Spinal cord (tissue), 10 donors: Measurements from ENCODE around the gene TTC23. TPM values are rescaled to one million over a fixed set of nuclear protein-coding genes. Genes with fewer than 3 reads are reported as not detected.

Experiments used
- DNase-seq, 6 donors: peaks; one replicate each; pipeline versions ENCODE4 v3.0.0 to v3.0.0-alpha.2; 2013 to 2015; ENCODE audit warnings: low spot score in 6 of 6, low read depth in 4 of 6
- H3K27ac ChIP-seq: one replicate; pipeline ENCODE4 v1.5.1; 2013; ENCODE audit warnings: low read depth, low read length, control low read depth
- H3K27me3 ChIP-seq: one replicate; pipeline ENCODE4 v1.6.1; 2013; ENCODE audit warnings: low read length; ENCODE audit not compliant: control insufficient read depth, insufficient read depth
- H3K36me3 ChIP-seq: one replicate; pipeline ENCODE4 v1.6.1; 2013; ENCODE audit warnings: low read length; ENCODE audit not compliant: control insufficient read depth, insufficient read depth
- H3K4me1 ChIP-seq: one replicate; pipeline ENCODE4 v1.6.1; 2013; ENCODE audit warnings: low read length; ENCODE audit not compliant: control insufficient read depth, insufficient read depth
- H3K4me3 ChIP-seq: one replicate; pipeline ENCODE4 v1.5.1; 2013; ENCODE audit warnings: low read depth, low read length, control low read depth
- H3K9me3 ChIP-seq: one replicate; pipeline ENCODE4 v1.6.1; 2013; ENCODE audit warnings: low read length; ENCODE audit not compliant: control insufficient read depth, insufficient read depth
- WGBS: methylation state at CpG from one replicate; pipeline ENCODE4 v1.1.5; 2013; ENCODE audit warnings: missing lambda C conversion rate; ENCODE audit not compliant: insufficient coverage; 5-methylcytosine and 5-hydroxymethylcytosine counted together
- polyA plus RNA-seq, 2 donors: library from polyadenylated mRNA; unstranded; fragments of 120-200 nt; gene quantifications; one replicate each; pipeline ENCODE4 v1.2.1, GENCODE V29; 2013; ENCODE audit not compliant: insufficient read length in 2 of 2
- total RNA-seq, 2 donors: library from RNA; depleted of rRNA in 1 of 2; stranded (reverse); fragments of 120-200 nt in 1 of 2; fragments of >200 nt in 1 of 2; gene quantifications; one replicate each; pipeline versions ENCODE4 v1.2.3 to v1.2.4, GENCODE V29; 2013 to 2014
- donor health status: healthy.

Gene TTC23
- total and polyA plus RNA-seq, 4 donors = 14.8 to 23.8 (median 19.0) TPM

DNA sequence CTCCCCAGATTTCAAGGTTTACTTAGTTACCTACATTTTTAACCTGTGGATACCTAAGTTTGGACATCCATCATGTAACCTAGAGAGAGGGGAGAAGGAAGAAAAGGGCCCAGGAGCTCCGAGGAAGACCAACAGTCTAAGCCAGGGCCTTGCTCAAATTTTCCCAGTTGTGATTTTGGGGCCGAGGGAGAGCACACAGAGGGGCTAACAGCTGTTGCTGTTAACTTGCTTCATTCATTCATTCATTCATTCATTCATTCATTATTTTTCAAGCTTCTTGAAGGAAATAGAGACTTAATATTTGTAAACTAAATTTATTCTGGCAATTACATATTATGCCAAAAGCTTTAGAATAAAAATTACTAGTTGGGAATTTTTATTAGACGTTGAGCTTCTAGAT, 121.6 kb downstream of the TTC23 start:
- WGBS = no CpG with 5 or more reads among the region's 3 CpGs
- Histone ChIP-seq H3K4me1 (peaks cover 46% of the 10 kb centered on the region), H3K27me3 (no peaks in the 10 kb centered on the region), H3K27ac (no peak overlapping the region), H3K4me3 (no peak overlapping the region), H3K9me3 (no peaks in the 10 kb centered on the region), H3K36me3 (peaks cover 45% of the 10 kb centered on the region)
- DNase-seq = no peak

DNA sequence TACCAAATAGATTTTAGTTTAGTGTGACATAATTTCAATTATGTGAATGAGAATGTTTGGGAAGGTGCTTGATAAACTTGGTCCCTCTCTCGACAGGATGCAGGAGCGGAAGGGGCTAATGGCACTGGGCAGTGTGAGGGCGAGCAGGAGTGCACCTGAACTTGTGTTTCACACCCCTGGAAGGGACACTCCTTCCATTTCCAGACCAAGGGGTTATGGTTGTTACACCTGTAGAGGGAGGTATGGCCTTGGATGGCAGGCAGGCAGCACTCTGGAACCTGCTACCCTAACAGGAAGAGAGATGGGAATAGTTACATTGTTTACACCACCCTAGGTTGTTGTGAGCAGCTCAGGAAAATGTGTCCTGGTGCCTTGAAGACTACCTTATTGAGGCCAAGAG, 122.5 kb downstream of the TTC23 start:
- 100% methylated on average over 2 of the region's 3 CpGs for WGBS
- Histone ChIP-seq H3K4me3 (no peak overlapping the region), H3K4me1 (peaks cover 43% of the 10 kb centered on the region), H3K27me3 (no peaks in the 10 kb centered on the region), H3K27ac (no peak overlapping the region), H3K36me3 (peaks cover 38% of the 10 kb centered on the region), H3K9me3 (no peaks in the 10 kb centered on the region)
- no peak for DNase-seq

DNA sequence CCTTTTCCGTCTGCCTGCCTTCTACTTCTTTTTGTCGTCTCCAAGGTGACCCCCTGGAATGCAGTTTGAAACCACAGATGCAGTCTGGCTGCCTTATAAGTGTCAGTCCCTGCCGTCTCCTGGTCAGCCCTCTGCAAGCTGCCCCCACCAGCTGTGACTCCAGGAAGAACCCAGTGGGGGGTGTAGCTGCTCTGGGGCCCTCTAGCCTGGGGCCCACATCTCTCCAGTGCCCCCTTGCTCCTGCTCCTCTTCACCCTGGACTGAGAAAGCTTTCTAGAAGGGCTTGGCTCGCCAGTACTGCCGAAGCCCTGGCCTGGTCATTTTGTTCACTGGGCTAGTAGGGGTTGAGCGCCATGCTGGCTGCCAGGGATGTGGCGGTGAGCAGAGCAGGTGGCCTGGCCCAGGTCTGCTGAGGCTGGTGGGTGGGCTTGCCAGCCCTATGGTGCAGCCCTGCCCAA, 123.2 kb downstream of the TTC23 start:
- DNase-seq = peak in 2 of 6 donors; percentile 31 to 58
- Histone ChIP-seq H3K4me3 (no peak overlapping the region), H3K27me3 (no peaks in the 10 kb centered on the region), H3K36me3 (peaks cover 31% of the 10 kb centered on the region), H3K9me3 (no peaks in the 10 kb centered on the region), H3K4me1 (peaks cover 43% of the 10 kb centered on the region), H3K27ac (peak overlapping the region; percentile 69)
- 64% methylated on average over 7 of the region's 7 CpGs for WGBS

DNA sequence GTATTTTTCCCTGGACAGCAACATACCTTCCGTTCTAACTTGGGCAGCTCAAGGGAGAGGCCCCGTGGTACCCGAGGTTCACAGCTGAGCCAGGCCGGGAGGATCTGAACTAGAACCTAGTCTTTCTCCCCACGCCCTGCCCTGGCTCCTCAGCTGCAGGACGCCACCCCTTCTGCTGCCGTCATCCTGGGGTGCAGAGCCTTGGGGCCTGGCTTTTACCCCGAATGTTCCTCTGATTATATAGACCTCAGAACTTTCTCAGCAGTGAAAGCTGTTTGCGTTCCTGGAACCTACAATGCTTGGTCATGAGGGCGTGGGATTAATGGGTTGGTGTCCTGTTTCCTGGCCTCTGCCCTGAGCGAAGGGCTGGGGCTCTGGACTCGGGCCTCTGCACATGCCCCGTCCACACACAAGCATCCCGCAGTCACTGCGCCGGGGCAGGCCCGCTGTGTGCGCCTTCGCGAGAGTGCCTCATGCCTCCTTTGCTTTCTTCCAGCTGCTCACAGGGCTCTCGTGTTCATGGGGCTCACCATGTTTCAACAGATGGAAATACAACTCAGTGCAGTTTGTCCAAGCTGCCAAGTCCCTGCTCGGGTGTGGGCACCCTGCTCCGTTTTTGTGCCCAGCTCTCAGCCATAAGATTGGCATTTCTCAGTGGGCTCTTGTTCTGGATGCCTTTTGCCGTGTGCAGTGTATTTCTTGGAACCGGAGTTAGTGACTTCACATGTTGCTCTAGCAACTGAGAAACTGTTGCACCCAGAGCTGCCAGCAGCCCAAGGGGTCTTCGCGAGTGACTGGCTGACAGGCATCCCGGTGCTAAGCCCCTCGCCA, 124.1 kb downstream of the TTC23 start:
- no peaks in the 10 kb centered on the region for H3K27me3 ChIP-seq
- peaks cover 37% of the 10 kb centered on the region for H3K4me1 ChIP-seq
- no peak overlapping the region for H3K4me3 ChIP-seq
- WGBS = 60% methylated on average over 26 of the region's 29 CpGs
- peak overlapping the region; percentile 69 for H3K27ac ChIP-seq
- no peaks in the 10 kb centered on the region for H3K9me3 ChIP-seq
- peaks cover 29% of the 10 kb centered on the region for H3K36me3 ChIP-seq
- peak in 2 of 6 donors; percentile 47 to 78 for DNase-seq

DNA sequence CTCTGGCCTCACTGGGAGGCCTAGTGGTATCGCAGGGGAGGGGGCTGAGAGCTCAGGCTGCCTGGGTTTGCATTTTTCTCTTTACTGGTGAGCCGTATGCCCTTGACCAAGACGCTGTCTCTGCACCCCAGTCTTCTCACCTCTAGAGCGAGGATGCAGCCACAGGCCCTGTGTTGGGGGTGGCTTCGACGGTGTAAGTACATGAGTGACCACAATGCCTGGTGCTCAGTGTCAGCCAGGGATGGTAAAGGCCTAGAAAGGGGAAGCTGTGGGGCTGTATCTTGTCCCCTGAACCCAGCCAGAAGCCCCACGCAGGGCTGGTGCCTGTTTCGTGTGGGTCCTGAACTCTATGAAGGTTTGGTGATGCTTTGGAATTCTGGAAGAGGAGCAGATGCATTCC, 124.7 kb downstream of the TTC23 start:
- Histone ChIP-seq H3K4me1 (peaks cover 37% of the 10 kb centered on the region), H3K4me3 (no peak overlapping the region), H3K36me3 (peaks cover 25% of the 10 kb centered on the region), H3K27me3 (no peaks in the 10 kb centered on the region), H3K27ac (peak overlapping the region; percentile 69), H3K9me3 (no peaks in the 10 kb centered on the region)
- DNase-seq = no peak
- WGBS = 97% methylated on average over 8 of the region's 8 CpGs

DNA sequence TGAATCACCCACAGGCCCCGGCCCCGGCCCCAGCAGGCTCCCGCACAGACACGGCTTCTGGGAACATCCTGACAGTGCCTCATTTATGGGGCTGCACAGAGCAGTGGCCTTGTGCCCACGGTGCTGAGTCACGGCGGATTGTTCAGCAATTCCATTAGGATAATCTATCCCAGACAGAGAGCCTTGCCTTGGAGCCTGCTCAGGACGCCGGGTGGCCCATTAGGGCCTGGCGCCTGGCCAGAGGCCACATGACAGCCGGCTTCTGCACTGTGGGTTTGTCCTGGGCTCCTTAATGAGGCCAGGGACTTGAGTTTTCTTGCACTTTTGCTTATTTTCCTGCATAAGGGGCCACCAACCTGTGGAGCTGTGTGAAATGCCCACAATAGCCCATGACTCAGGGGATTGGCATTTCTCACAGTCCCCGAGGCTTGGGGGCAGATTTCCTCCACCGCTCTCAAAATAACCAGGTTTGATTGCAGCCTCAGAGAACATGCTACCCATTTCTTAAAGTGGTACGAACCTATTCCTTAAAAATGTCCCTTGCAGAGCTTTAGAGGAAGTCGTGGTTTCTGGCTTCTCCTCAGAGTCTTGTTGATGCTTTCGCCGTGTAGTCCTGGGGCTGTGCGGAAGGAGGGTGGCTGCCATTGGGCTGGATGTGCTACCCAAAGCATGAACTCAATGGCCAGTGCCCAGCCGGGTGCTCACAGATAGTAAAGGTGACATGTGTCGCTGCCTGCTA, 125.5 kb downstream of the TTC23 start:
- Histone ChIP-seq H3K36me3 (peaks cover 27% of the 10 kb centered on the region), H3K4me3 (no peak overlapping the region), H3K27ac (peak overlapping the region; percentile 69), H3K9me3 (no peaks in the 10 kb centered on the region), H3K4me1 (peaks cover 37% of the 10 kb centered on the region), H3K27me3 (no peaks in the 10 kb centered on the region)
- peak in 4 of 6 donors; percentile 43 to 91 (median 70) for DNase-seq
- WGBS = 23% methylated on average over 17 of the region's 20 CpGs

DNA sequence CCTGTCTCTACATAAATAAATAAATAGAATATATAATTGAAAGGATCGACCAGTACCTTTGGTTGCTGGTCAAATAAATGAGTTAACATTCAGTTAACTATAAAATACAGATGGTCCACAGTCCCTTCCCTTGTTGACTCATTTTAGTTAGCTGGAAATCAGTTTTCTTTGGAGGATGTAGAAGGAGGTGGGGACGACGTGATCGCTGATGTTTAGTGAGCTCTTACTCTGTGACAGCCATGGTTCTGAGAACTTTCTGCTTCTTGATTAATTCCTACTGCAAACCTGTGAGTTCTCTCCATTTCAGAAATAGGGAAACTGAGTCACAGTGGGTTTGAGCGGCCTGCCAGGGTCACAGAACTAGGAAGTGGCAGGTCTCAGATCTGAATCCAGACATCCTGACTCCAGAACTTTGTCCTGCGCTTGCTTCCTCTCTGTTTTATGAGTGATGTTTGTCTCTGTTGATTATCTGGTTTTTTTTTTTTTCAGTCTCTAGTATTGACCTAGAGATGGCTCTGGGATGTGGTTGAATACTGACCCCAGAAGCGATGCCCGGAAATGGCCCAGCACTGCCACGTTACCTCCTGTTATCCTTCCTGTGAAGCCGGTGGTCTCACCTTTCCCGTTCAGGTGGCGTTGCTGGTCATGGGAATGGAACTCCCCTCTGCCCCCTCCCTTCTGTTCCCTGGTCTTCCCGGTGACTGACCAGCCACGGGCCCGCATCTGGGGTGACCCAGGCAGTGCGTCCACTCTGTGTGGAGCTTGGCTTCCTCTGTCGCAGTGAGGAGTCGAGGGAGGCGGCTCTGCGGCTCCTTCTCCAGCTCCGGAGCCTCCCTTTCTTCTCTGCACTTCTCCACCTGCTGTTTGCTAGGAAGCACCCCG, 126.3 kb downstream of the TTC23 start:
- no peak for DNase-seq
- Histone ChIP-seq H3K36me3 (peaks cover 26% of the 10 kb centered on the region), H3K4me1 (peaks cover 37% of the 10 kb centered on the region), H3K27ac (peak overlapping the region; percentile 69), H3K27me3 (no peaks in the 10 kb centered on the region), H3K9me3 (no peaks in the 10 kb centered on the region), H3K4me3 (no peak overlapping the region)
- WGBS = 59% methylated on average over 20 of the region's 22 CpGs

DNA sequence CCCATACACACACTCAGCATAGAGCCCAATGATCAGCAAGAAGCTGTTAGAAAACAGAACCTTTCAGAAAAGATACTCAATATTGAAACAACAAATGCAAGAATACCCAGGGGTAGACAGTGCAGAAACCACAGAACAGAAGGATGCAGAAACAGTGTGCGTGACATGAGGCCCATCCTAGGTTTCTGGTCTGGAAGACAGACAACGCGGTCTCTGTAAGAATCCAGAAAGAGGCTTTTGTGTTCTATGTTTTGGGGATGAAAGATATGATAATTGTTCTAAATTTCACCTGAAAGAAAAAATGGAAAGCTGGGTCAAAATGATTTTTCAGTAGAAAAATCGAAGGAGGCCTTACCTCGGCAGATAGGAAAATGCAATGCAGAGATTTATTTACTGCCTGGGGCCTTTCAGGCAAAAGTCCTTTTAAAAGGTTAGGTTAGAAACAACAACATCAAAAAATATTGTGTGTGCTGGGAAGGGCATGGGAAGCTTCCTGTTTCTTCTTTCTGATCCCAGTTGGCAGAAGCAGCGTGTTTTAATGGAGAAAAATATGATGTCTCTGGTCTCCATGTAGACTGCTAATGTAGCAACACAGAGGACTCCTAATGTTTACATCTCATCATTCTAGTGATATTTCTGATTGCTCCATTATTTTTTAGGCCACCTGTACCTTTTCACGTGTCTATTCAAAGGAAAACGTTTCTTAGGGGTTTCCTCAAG, 127.5 kb downstream of the TTC23 start:
- no peak overlapping the region for H3K4me3 ChIP-seq
- no peak overlapping the region for H3K27ac ChIP-seq
- peaks cover 30% of the 10 kb centered on the region for H3K36me3 ChIP-seq
- no peaks in the 10 kb centered on the region for H3K27me3 ChIP-seq
- peaks cover 37% of the 10 kb centered on the region for H3K4me1 ChIP-seq
- DNase-seq = no peak
- no peaks in the 10 kb centered on the region for H3K9me3 ChIP-seq
- 95% methylated on average over 4 of the region's 8 CpGs for WGBS

DNA sequence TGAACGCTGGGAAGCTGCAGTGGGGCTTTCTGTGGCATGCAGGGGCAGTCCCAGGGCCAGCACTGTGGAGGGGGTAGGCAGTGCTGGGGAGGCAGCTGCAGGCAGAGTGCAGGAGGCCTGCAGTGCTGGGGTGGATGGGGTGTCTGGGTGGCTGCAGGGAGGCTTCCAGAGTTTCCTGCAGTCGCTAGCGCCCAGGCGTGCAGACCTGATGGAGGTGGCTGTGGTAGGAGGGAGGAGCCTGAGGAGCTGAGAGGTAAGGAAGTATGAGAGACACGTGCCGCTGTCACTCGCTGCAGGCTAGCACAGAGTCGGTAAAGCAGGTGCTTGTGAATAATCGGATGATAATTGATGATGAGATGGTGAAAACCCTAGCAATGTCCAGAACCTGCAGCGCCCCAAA, 128.2 kb downstream of the TTC23 start:
- no peak overlapping the region for H3K27ac ChIP-seq
- no peak for DNase-seq
- no peaks in the 10 kb centered on the region for H3K9me3 ChIP-seq
- H3K27me3 ChIP-seq = no peaks in the 10 kb centered on the region
- WGBS = 80% methylated on average over 9 of the region's 10 CpGs
- H3K36me3 ChIP-seq = peaks cover 28% of the 10 kb centered on the region
- no peak overlapping the region for H3K4me3 ChIP-seq
- H3K4me1 ChIP-seq = peaks cover 33% of the 10 kb centered on the region
